GM12892 (cell line): ENCODE results near the gene CTXN2.

Source experiments
- POLR2A ChIP-seq: IDR thresholded peaks from 2 replicates; pipeline ENCODE4 v1.6.1; 2011; ENCODE audit warnings: low read depth, low read length, control low read depth
- POLR2AphosphoS5 ChIP-seq: IDR thresholded peaks from 2 replicates; pipeline ENCODE4 v1.6.1; 2011; ENCODE audit warnings: low read depth, low read length, control low read depth
- TAF1 ChIP-seq: IDR thresholded peaks from 2 replicates; pipeline ENCODE4 v1.6.1; 2011; ENCODE audit warnings: low read depth, mild to moderate bottlenecking, control low read depth, low read length, borderline replicate concordance

- no peak for TF ChIP-seq POLR2AphosphoS5
- no peak for TF ChIP-seq POLR2A
- TF ChIP-seq TAF1: no peak
These were observed 16.3 kb upstream of the CTXN2 start for GRCh38 chr15:48175126-48175525.
